Bone marrow (tissue), 2 donors: ENCODE measurements around the gene MEAF6.
A peak's percentile ranks its signal among the peaks of the same experiment; 100 is the strongest.
"Not testable (repeated sequence)": the region's sequence is repeated elsewhere in the genome, so short reads cannot be mapped to it uniquely, and the experiment has no call there.

Experiments
- DNase-seq, 2 donors: peaks; one replicate each; lab custom pipeline; 2025; lab: John Stamatoyannopoulos, UW

Gene MEAF6

GRCh38 chr1:37532418-37533156, 18.0 kb upstream of the MEAF6 start:
- not testable (repeated sequence) for DNase-seq

GRCh38 chr1:37529888-37530287, 15.3 kb upstream of the MEAF6 start:
- not testable (repeated sequence) for DNase-seq

GRCh38 chr1:37519613-37520012, 5.0 kb upstream of the MEAF6 start:
- DNase-seq = no peak

GRCh38 chr1:37518929-37519328, 4.4 kb upstream of the MEAF6 start:
- DNase-seq = not testable (repeated sequence)

- not testable (repeated sequence) for DNase-seq
Measured at GRCh38 chr1:37518241-37518640, 3.7 kb upstream of the MEAF6 start.

GRCh38 chr1:37517569-37517968, 3.0 kb upstream of the MEAF6 start:
- DNase-seq = no peak

- DNase-seq = no peak
Measured at GRCh38 chr1:37515185-37516034, 844 bp upstream of the MEAF6 start.

GRCh38 chr1:37513795-37514349, 694 bp downstream of the MEAF6 start:
- peak in 1 of 2 donors; percentile 25 for DNase-seq

GRCh38 chr1:37509181-37509580, 5.4 kb downstream of the MEAF6 start:
- DNase-seq = peak in 1 of 2 donors; percentile 23

- no peak for DNase-seq
Measured at GRCh38 chr1:37506740-37507139, 7.8 kb downstream of the MEAF6 start.

GRCh38 chr1:37502791-37503190, 11.8 kb downstream of the MEAF6 start:
- DNase-seq = not testable (repeated sequence)

- DNase-seq = no peak
Measured at GRCh38 chr1:37502104-37502503, 12.5 kb downstream of the MEAF6 start.

GRCh38 chr1:37501661-37502060, 12.9 kb downstream of the MEAF6 start:
- no peak for DNase-seq

GRCh38 chr1:37498872-37499617, 15.5 kb downstream of the MEAF6 start:
- DNase-seq = no peak

- DNase-seq = no peak
Measured at GRCh38 chr1:37497832-37498231, 16.7 kb downstream of the MEAF6 start.

GRCh38 chr1:37495875-37496274, 18.7 kb downstream of the MEAF6 start:
- DNase-seq = no peak

- DNase-seq = no peak
Measured at GRCh38 chr1:37493336-37494098, 21.0 kb downstream of the MEAF6 start.

- no peak for DNase-seq
Measured at GRCh38 chr1:37487619-37487984, 27.0 kb downstream of the MEAF6 start.

GRCh38 chr1:37486680-37487618, 27.6 kb downstream of the MEAF6 start:
- DNase-seq = peak; percentile 41 to 53
